OCI-LY3 (cell line): ENCODE measurements around the gene BMP7.

Source experiments
- CTCF ChIP-seq: fragments of 200-600, 300-600 bp; sonication (generic); IDR thresholded peaks from 2 replicates; pipeline ENCODE4 v1.5.1; 2014; ENCODE audit warnings: antibody characterized with exemption, low read length, low read depth
- EZH2phosphoT487 ChIP-seq: fragments of 200-600 bp; shearing (Covaris generic); IDR thresholded peaks from 2 replicates; pipeline ENCODE4 v1.6.1; 2018; ENCODE audit warnings: antibody characterized with exemption, mixed run types, low read depth

GRCh38 chr20:57231951-57232428, 34.5 kb downstream of the BMP7 start:
- TF ChIP-seq EZH2phosphoT487 (no peak), CTCF (no peak)
